Measurements from ENCODE around the gene ANO7.

Gene ANO7

GRCh38 chr2:241229563-241230401 is 41.3 kb downstream of the ANO7 start:
- no peak for TF ChIP-seq CTCF (IDR thresholded peaks at IDR 0.05; ENCODE audit: low read depth, low read length, missing control alignments)
- no peak for DNase-seq (ENCODE audit: low read depth)
- no peak overlapping the region for H3K4me3 ChIP-seq (ENCODE audit: low read depth, low read length)

GRCh38 chr2:241230435-241230834 is 42.0 kb downstream of the ANO7 start:
- no peak overlapping the region for H3K4me3 ChIP-seq (ENCODE audit: low read depth, low read length)
- no peak for DNase-seq (ENCODE audit: low read depth)
- TF ChIP-seq CTCF (IDR thresholded peaks at IDR 0.05; ENCODE audit: low read depth, low read length, missing control alignments): no peak

GRCh38 chr2:241232736-241233575 is 44.5 kb downstream of the ANO7 start:
- no peak overlapping the region for H3K4me3 ChIP-seq (ENCODE audit: low read depth, low read length)
- no peak for DNase-seq (ENCODE audit: low read depth)
- TF ChIP-seq CTCF (IDR thresholded peaks at IDR 0.05; ENCODE audit: low read depth, low read length, missing control alignments): no peak

- H3K4me3 ChIP-seq (ENCODE audit: low read depth, low read length): no peak overlapping the region
- DNase-seq (ENCODE audit: low read depth): no peak
- TF ChIP-seq CTCF (IDR thresholded peaks at IDR 0.05; ENCODE audit: low read depth, low read length, missing control alignments): no peak
Observed at GRCh38 chr2:241234066-241234790, 45.8 kb downstream of the ANO7 start.

GRCh38 chr2:241234962-241235740 is 46.7 kb downstream of the ANO7 start:
- no peak for DNase-seq (ENCODE audit: low read depth)
- TF ChIP-seq CTCF (IDR thresholded peaks at IDR 0.05; ENCODE audit: low read depth, low read length, missing control alignments): no peak
- H3K4me3 ChIP-seq (ENCODE audit: low read depth, low read length): no peak overlapping the region
